Mucosa of stomach (tissue), 1 donor: ENCODE measurements around the gene MCL1.
"Not testable (repeated sequence)": the region's sequence is repeated elsewhere in the genome, so short reads cannot be mapped to it uniquely, and the experiment has no call there.

Experiments
- H3K27me3 ChIP-seq: one replicate; pipeline ENCODE4 v1.7.0; 2013; ENCODE audit warnings: mild to moderate bottlenecking, low read length; ENCODE audit not compliant: control insufficient read depth, insufficient read depth
- H3K36me3 ChIP-seq: one replicate; pipeline ENCODE4 v1.7.0; 2013; ENCODE audit warnings: low read length; ENCODE audit not compliant: control insufficient read depth, insufficient read depth
- H3K4me1 ChIP-seq: one replicate; pipeline ENCODE4 v1.7.0; 2013; ENCODE audit warnings: mild to moderate bottlenecking, low read length; ENCODE audit not compliant: control insufficient read depth, insufficient read depth
- H3K4me3 ChIP-seq: one replicate; pipeline ENCODE4 v1.7.0; 2013; ENCODE audit warnings: low read length
- H3K9ac ChIP-seq: one replicate; pipeline ENCODE4 v1.7.0; 2013; ENCODE audit warnings: mild to moderate bottlenecking, low read length, moderate library complexity
- H3K9me3 ChIP-seq: one replicate; pipeline ENCODE4 v1.7.0; 2013; ENCODE audit warnings: mild to moderate bottlenecking, low read length, moderate library complexity; ENCODE audit not compliant: control insufficient read depth
- donor health status: Pancreatic carcinoma.

MCL1 gene

GRCh38 chr1:150596976-150597375, 17.6 kb upstream of the MCL1 start:
- no peak overlapping the region for H3K9ac ChIP-seq
- H3K4me3 ChIP-seq, result no peak overlapping the region
- H3K9me3 ChIP-seq, result no peaks in the 10 kb centered on the region
- H3K36me3 ChIP-seq, result no peaks in the 10 kb centered on the region
- H3K27me3 ChIP-seq, result no peaks in the 10 kb centered on the region
- H3K4me1 ChIP-seq, result no peaks in the 10 kb centered on the region

- H3K36me3 ChIP-seq, result no peaks in the 10 kb centered on the region
- no peak overlapping the region for H3K4me3 ChIP-seq
- H3K4me1 ChIP-seq, result no peaks in the 10 kb centered on the region
- H3K9me3 ChIP-seq, result no peaks in the 10 kb centered on the region
- no peak overlapping the region for H3K9ac ChIP-seq
- H3K27me3 ChIP-seq, result no peaks in the 10 kb centered on the region
Measured at GRCh38 chr1:150596095-150596892, 16.9 kb upstream of the MCL1 start.

GRCh38 chr1:150582371-150582770, 3.0 kb upstream of the MCL1 start:
- peaks cover 10% of the 10 kb centered on the region for H3K4me1 ChIP-seq
- no peaks in the 10 kb centered on the region for H3K9me3 ChIP-seq
- no peaks in the 10 kb centered on the region for H3K27me3 ChIP-seq
- H3K4me3 ChIP-seq, result no peak overlapping the region
- no peak overlapping the region for H3K9ac ChIP-seq
- no peaks in the 10 kb centered on the region for H3K36me3 ChIP-seq

- not testable (repeated sequence) for H3K4me3 ChIP-seq, H3K9me3 ChIP-seq
Measured at GRCh38 chr1:150581962-150582361, 2.6 kb upstream of the MCL1 start.

GRCh38 chr1:150581437-150581836, 2.0 kb upstream of the MCL1 start:
- not testable (repeated sequence) for H3K27me3 ChIP-seq, H3K9ac ChIP-seq, H3K4me1 ChIP-seq, H3K4me3 ChIP-seq, H3K36me3 ChIP-seq, H3K9me3 ChIP-seq

More at GRCh38 chr1:150581962-150582361, 2.6 kb upstream of the MCL1 start:
- not testable (repeated sequence) for H3K9ac ChIP-seq, H3K36me3 ChIP-seq, H3K4me1 ChIP-seq, H3K27me3 ChIP-seq

GRCh38 chr1:150580966-150581365, 1.6 kb upstream of the MCL1 start:
- not testable (repeated sequence) for H3K9ac ChIP-seq, H3K9me3 ChIP-seq, H3K27me3 ChIP-seq, H3K4me3 ChIP-seq, H3K36me3 ChIP-seq, H3K4me1 ChIP-seq

- H3K4me1 ChIP-seq, result peaks cover 16% of the 10 kb centered on the region
- peak overlapping the region; percentile 56 for H3K4me3 ChIP-seq
- H3K36me3 ChIP-seq, result peaks cover 4% of the 10 kb centered on the region
- no peaks in the 10 kb centered on the region for H3K27me3 ChIP-seq
- no peaks in the 10 kb centered on the region for H3K9me3 ChIP-seq
- H3K9ac ChIP-seq, result peak overlapping the region; percentile 86
Measured at GRCh38 chr1:150579945-150580642, 684 bp upstream of the MCL1 start.

GRCh38 chr1:150578272-150579109, 919 bp downstream of the MCL1 start:
- H3K4me3 ChIP-seq, result peak overlapping the region; percentile 96
- peaks cover 4% of the 10 kb centered on the region for H3K36me3 ChIP-seq
- H3K9ac ChIP-seq, result peak overlapping the region; percentile 86
- no peaks in the 10 kb centered on the region for H3K27me3 ChIP-seq
- peaks cover 28% of the 10 kb centered on the region for H3K4me1 ChIP-seq
- H3K9me3 ChIP-seq, result no peaks in the 10 kb centered on the region

GRCh38 chr1:150577557-150578271, 1.7 kb downstream of the MCL1 start:
- H3K4me3 ChIP-seq, result peak overlapping the region; percentile 96
- peaks cover 10% of the 10 kb centered on the region for H3K36me3 ChIP-seq
- no peaks in the 10 kb centered on the region for H3K27me3 ChIP-seq
- peaks cover 34% of the 10 kb centered on the region for H3K4me1 ChIP-seq
- no peaks in the 10 kb centered on the region for H3K9me3 ChIP-seq
- peak overlapping the region; percentile 86 for H3K9ac ChIP-seq

GRCh38 chr1:150576794-150577556, 2.4 kb downstream of the MCL1 start:
- Histone ChIP-seq H3K9me3 (no peaks in the 10 kb centered on the region), H3K9ac (peak overlapping the region; percentile 86), H3K27me3 (no peaks in the 10 kb centered on the region), H3K4me3 (peak overlapping the region; percentile 96), H3K4me1 (peaks cover 34% of the 10 kb centered on the region), H3K36me3 (peaks cover 10% of the 10 kb centered on the region)

GRCh38 chr1:150576367-150576711, 3.1 kb downstream of the MCL1 start:
- peak overlapping the region; percentile 86 for H3K9ac ChIP-seq

More at GRCh38 chr1:150576367-150576711, 3.1 kb downstream of the MCL1 start:
- peaks cover 10% of the 10 kb centered on the region for H3K36me3 ChIP-seq
- peak overlapping the region; percentile 96 for H3K4me3 ChIP-seq
- H3K9me3 ChIP-seq, result no peaks in the 10 kb centered on the region
- H3K27me3 ChIP-seq, result no peaks in the 10 kb centered on the region
- peaks cover 34% of the 10 kb centered on the region for H3K4me1 ChIP-seq
